Gastroesophageal sphincter (tissue), 3 donors: ENCODE results near the gene CBLN1.

Experiments used
- CTCF ChIP-seq, 4 experiments: fragments of 200-600 bp in 2 of 4; fragments of 450-650 bp in 2 of 4; sonication (generic) in 1 of 4; IDR thresholded peaks; one replicate each; pipeline ENCODE4 v1.5.1; 2017 to 2019; ENCODE audit warnings: antibody characterized with exemption in 4 of 4, mild to moderate bottlenecking in 2 of 4, moderate library complexity in 2 of 4
- EP300 ChIP-seq: sonication (generic); formaldehyde crosslinking; IDR thresholded peaks from one replicate; pipeline ENCODE4 v1.6.1; 2017; ENCODE audit warnings: antibody characterized with exemption, mild to moderate bottlenecking

- TF ChIP-seq CTCF (IDR thresholded peaks at IDR 0.05): no peak
- TF ChIP-seq EP300: no peak
These were observed 43.1 kb upstream of the CBLN1 start for GRCh38 chr16:49324703-49325102.
